MM.1S (cell line): ENCODE data around the gene KLK2.

Experiments used
- DNase-seq: peaks from one replicate; pipeline ENCODE4 v3.0.0-alpha.2; 2015
- H2AFZ ChIP-seq: fragments of 300-600 bp; sonication (generic); 2 replicates; pipeline ENCODE4 v1.6.0; 2016; ENCODE audit warnings: antibody characterized with exemption, low read length
- H3F3A ChIP-seq: fragments of 300-600 bp; sonication (generic); 2 replicates; pipeline ENCODE4 v1.6.1; 2016; ENCODE audit warnings: mild to moderate bottlenecking, antibody characterized with exemption, low read length, moderate library complexity, mixed read lengths; ENCODE audit not compliant: insufficient read depth
- H3K27ac ChIP-seq: fragments of 300-600 bp; sonication (generic); 2 replicates; pipeline ENCODE4 v1.5.1; 2016; ENCODE audit warnings: mild to moderate bottlenecking, low read length
- H3K27me3 ChIP-seq: fragments of 300-600 bp; sonication (generic); replicated peaks from 2 replicates; pipeline ENCODE4 v1.6.0; 2016; ENCODE audit warnings: low read length; ENCODE audit not compliant: insufficient read depth
- H3K36me3 ChIP-seq: fragments of 300-600 bp; sonication (generic); replicated peaks from 2 replicates; pipeline ENCODE4 v1.6.1; 2016; ENCODE audit warnings: mild to moderate bottlenecking, low read length, mixed read lengths; ENCODE audit not compliant: insufficient read depth
- H3K4me1 ChIP-seq: fragments of 300-600 bp; sonication (generic); 2 replicates; pipeline ENCODE4 v1.6.1; 2016; ENCODE audit warnings: low read length, mixed read lengths
- H3K4me2 ChIP-seq: fragments of 300-600 bp; sonication (generic); 2 replicates; pipeline ENCODE4 v1.6.0; 2016; ENCODE audit warnings: low read depth, low read length
- H3K4me3 ChIP-seq: fragments of 300-600 bp; sonication (generic); 2 replicates; pipeline ENCODE4 v1.5.1; 2016; ENCODE audit warnings: low read length, mixed read lengths
- H3K79me2 ChIP-seq: fragments of 300-600 bp; sonication (generic); 2 replicates; pipeline ENCODE4 v1.6.1; 2016; ENCODE audit warnings: mixed run types, low read length, mixed read lengths
- H3K9ac ChIP-seq: fragments of 300-600 bp; sonication (generic); 2 replicates; pipeline ENCODE4 v1.6.1; 2016; ENCODE audit warnings: low read length, mixed read lengths
- H3K9me2 ChIP-seq: fragments of 300-600 bp; sonication (generic); replicated peaks from 2 replicates; pipeline ENCODE4 v1.6.1; 2016; ENCODE audit warnings: mild to moderate bottlenecking, low read length, mixed read lengths; ENCODE audit not compliant: insufficient read depth
- H3K9me3 ChIP-seq: fragments of 300-600 bp; sonication (generic); replicated peaks from 2 replicates; pipeline ENCODE4 v1.6.1; 2016; ENCODE audit warnings: mild to moderate bottlenecking, low read length, mixed read lengths; ENCODE audit not compliant: insufficient read depth
- H4K20me1 ChIP-seq: fragments of 300-600 bp; sonication (generic); 2 replicates; pipeline ENCODE4 v1.6.1; 2016; ENCODE audit warnings: mild to moderate bottlenecking, low read length, moderate library complexity, mixed read lengths; ENCODE audit not compliant: insufficient read depth
- CTCF ChIP-seq: fragments of 300-600 bp; sonication (generic); IDR thresholded peaks from 2 replicates; pipeline ENCODE4 v1.5.1; 2016; ENCODE audit warnings: antibody characterized with exemption, low read length, mixed read lengths
- EZH2 ChIP-seq: fragments of 300-600 bp; sonication (generic); optimal IDR thresholded peaks from 2 replicates; pipeline ENCODE3; 2017; ENCODE audit warnings: low read depth, mild to moderate bottlenecking, antibody characterized with exemption, low read length, mixed read lengths
- EZH2phosphoT487 ChIP-seq: fragments of 300-600 bp; sonication (generic); IDR thresholded peaks from 2 replicates; pipeline ENCODE4 v1.6.1; 2018; ENCODE audit warnings: antibody characterized with exemption, low read length

The KLK2 gene

GRCh38 chr19:50870417-50871089 is 2.7 kb upstream of the KLK2 start:
- H3K4me1 ChIP-seq: no peaks in the 10 kb centered on the region
- H3K9me2 ChIP-seq: no peaks in the 10 kb centered on the region
- no peaks in the 10 kb centered on the region for H3K79me2 ChIP-seq
- no peak overlapping the region for H3K27ac ChIP-seq
- H3K4me3 ChIP-seq: peak overlapping the region; percentile 32
- peak; percentile 70 for DNase-seq
- no peaks in the 10 kb centered on the region for H4K20me1 ChIP-seq
- no peaks in the 10 kb centered on the region for H3K9me3 ChIP-seq
- no peaks in the 10 kb centered on the region for H3K36me3 ChIP-seq
- no peak overlapping the region for H3K9ac ChIP-seq
- peaks cover 84% of the 10 kb centered on the region for H3K27me3 ChIP-seq
- TF ChIP-seq EZH2 (no peak), CTCF (peak; percentile 67)
- no peaks in the 10 kb centered on the region for H3F3A ChIP-seq
- H3K4me2 ChIP-seq: peak overlapping the region; percentile 59
- peak overlapping the region; percentile 93 for H2AFZ ChIP-seq

GRCh38 chr19:50874211-50874610 is 972 bp downstream of the KLK2 start:
- Histone ChIP-seq H4K20me1 (no peaks in the 10 kb centered on the region), H3K4me2 (no peak overlapping the region)

GRCh38 chr19:50875795-50876422 is 2.7 kb downstream of the KLK2 start:
- Histone ChIP-seq H3K9ac (peak overlapping the region; percentile 3; the same call in 1 of the 2 replicates), H3K4me3 (peak overlapping the region; percentile 52), H4K20me1 (no peaks in the 10 kb centered on the region), H3K4me2 (peak overlapping the region; percentile 74; the same call in 1 of the 2 replicates), H3F3A (no peaks in the 10 kb centered on the region), H3K9me3 (no peaks in the 10 kb centered on the region), H3K36me3 (no peaks in the 10 kb centered on the region), H3K27me3 (peaks cover 53% of the 10 kb centered on the region), H3K79me2 (no peaks in the 10 kb centered on the region), H3K9me2 (no peaks in the 10 kb centered on the region), H2AFZ (peak overlapping the region; percentile 79), H3K4me1 (peaks cover 6% of the 10 kb centered on the region; the same call in 1 of the 2 replicates), H3K27ac (no peak overlapping the region)
- DNase-seq: peak; percentile 10
- TF ChIP-seq CTCF: no peak
- TF ChIP-seq EZH2: no peak
- no peak for TF ChIP-seq EZH2phosphoT487

More at GRCh38 chr19:50874211-50874610, 972 bp downstream of the KLK2 start:
- no peak overlapping the region for H2AFZ ChIP-seq
- H3K27ac ChIP-seq: no peak overlapping the region
- H3K79me2 ChIP-seq: no peaks in the 10 kb centered on the region
- H3K36me3 ChIP-seq: no peaks in the 10 kb centered on the region
- H3K27me3 ChIP-seq: peaks cover 65% of the 10 kb centered on the region
- no peaks in the 10 kb centered on the region for H3K9me3 ChIP-seq
- H3F3A ChIP-seq: no peaks in the 10 kb centered on the region
- TF ChIP-seq CTCF: no peak
- no peak for TF ChIP-seq EZH2
- TF ChIP-seq EZH2phosphoT487: no peak
- no peak overlapping the region for H3K9ac ChIP-seq
- no peaks in the 10 kb centered on the region for H3K9me2 ChIP-seq
- H3K4me3 ChIP-seq: no peak overlapping the region
- DNase-seq: no peak
- H3K4me1 ChIP-seq: peaks cover 6% of the 10 kb centered on the region; the same call in 1 of the 2 replicates
